ENCODE results near the gene NCAM2.

GRCh38 chr21:21236996-21237395 is 238.8 kb downstream of the NCAM2 start:
- TF ChIP-seq POLR2A (IDR thresholded peaks at IDR 0.05) = no peak
- no peak for TF ChIP-seq CTCF (IDR thresholded peaks at IDR 0.05)

All from esophagus squamous epithelium (tissue), 4 donors.